H1 (cell line): Measurements from ENCODE around the gene ADGRB3. TPM values are rescaled to one million over a fixed set of nuclear protein-coding genes. Genes with fewer than 3 reads are reported as not detected.

Experiments used
- CBX8 ChIP-seq: fragments of 300-800, 300-1000 bp; sonication (generic); IDR thresholded peaks from 2 replicates; pipeline ENCODE4 v1.7.1; 2016; ENCODE audit warnings: low read depth, low read length, borderline replicate concordance
- CHD7 ChIP-seq: fragments of 300-600 bp; sonication (generic); IDR thresholded peaks from 2 replicates; pipeline ENCODE4 v1.7.1; 2012; ENCODE audit warnings: low read length, moderate library complexity, mild to moderate bottlenecking, inconsistent platforms; ENCODE audit not compliant: insufficient replicate concordance
- EZH2 ChIP-seq: fragments of 200-600 bp; sonication (generic); IDR thresholded peaks from 2 replicates; pipeline ENCODE4 v1.7.1; 2012; ENCODE audit warnings: low read depth, mild to moderate bottlenecking, moderate library complexity, low read length, inconsistent platforms; ENCODE audit not compliant: severe bottlenecking
- SAP30 ChIP-seq: fragments of 300-600 bp; sonication (generic); IDR thresholded peaks from 2 replicates; pipeline ENCODE4 v1.7.1; 2012; ENCODE audit warnings: low read length, moderate library complexity, mild to moderate bottlenecking, inconsistent platforms; ENCODE audit not compliant: insufficient read depth, insufficient replicate concordance
- SP1 ChIP-seq: IDR thresholded peaks from 2 replicates; pipeline ENCODE4 v1.6.1; 2011; ENCODE audit warnings: low read depth, low read length
- polyA plus RNA-seq, 7 experiments: library from polyadenylated mRNA; depleted of rRNA in 3 of 7; stranded (reverse) in 5 of 7; unstranded in 2 of 7; fragments of >200 nt in 5 of 7; fragments of 200-250 nt in 2 of 7; gene quantifications; 1 replicate in 5 of 7; 2 replicates in 1 of 7; 4 replicates in 1 of 7; pipeline versions ENCODE4 v1.2.1 to v1.2.3, GENCODE V29; 2011 to 2013; ENCODE audit warnings: missing spikeins in 2 of 7, mixed read lengths in 2 of 7
- total RNA-seq: library from RNA; stranded (reverse); fragmentation: NEBNext Ultra II Directional; extraction: Animal tissue kit (Norgen Biotek cat#: 25700); gene quantifications from 2 replicates; pipeline ENCODE4 v1.2.1, GENCODE V29; 2021

Gene ADGRB3
- total and polyA plus RNA-seq, 2 of the 8 experiments (the other 6 are each of a cell fraction or from before 2014, with no cell fraction given) = 0.35 to 1.2 TPM

- no peak for TF ChIP-seq CHD7
- no peak for TF ChIP-seq CBX8
- no peak for TF ChIP-seq SAP30
- no peak for TF ChIP-seq EZH2
- TF ChIP-seq SP1 = no peak
Observed at GRCh38 chr6:68895929-68896328, 260.8 kb downstream of the ADGRB3 start (continued).
